ENCODE results near the gene PLA2G2D. TPM values are rescaled to one million over a fixed set of nuclear protein-coding genes. Genes with fewer than 3 reads are reported as not detected.

PLA2G2D gene
- total and polyA plus RNA-seq, 2 experiments from 2014 or later: not detected

- DNase-seq (ENCODE audit: low spot score): no peak
Measured at GRCh38 chr1:20137604-20138003, 18.3 kb upstream of the PLA2G2D start.

More at GRCh38 chr1:20137604-20138003, 18.3 kb upstream of the PLA2G2D start:
- Histone ChIP-seq H3K4me1 (ENCODE audit: insufficient read depth) (no peaks in the 10 kb centered on the region), H3K27me3 (ENCODE audit: insufficient read depth) (no peaks in the 10 kb centered on the region), H4K20me1 (replicated peaks; ENCODE audit: insufficient read depth) (no peaks in the 10 kb centered on the region), H2AFZ (no peak overlapping the region), H3K4me2 (no peak overlapping the region), H3K36me3 (ENCODE audit: insufficient read depth) (no peaks in the 10 kb centered on the region), H3K9me2 (ENCODE audit: insufficient read depth) (no peaks in the 10 kb centered on the region), H3K79me2 (replicated peaks; ENCODE audit: insufficient read depth) (no peaks in the 10 kb centered on the region), H3F3A (replicated peaks; ENCODE audit: low read depth) (no peaks in the 10 kb centered on the region), H3K27ac (ENCODE audit: low read depth) (no peak overlapping the region), H3K4me3 (no peak overlapping the region)
- H3K4me3 Mint-ChIP-seq: no peak overlapping the region
- TF ChIP-seq ZNF114 (CRISPR knock-in tag; IDR thresholded peaks at IDR 0.05) (no peak), CTCF (conservative IDR thresholded peaks at IDR 0.05; ENCODE audit: low read depth in 2 of 2) (no peak), ETS1 (IDR thresholded peaks at IDR 0.05) (no peak), POLR2AphosphoS5 (IDR thresholded peaks at IDR 0.05; ENCODE audit: low read depth) (no peak), NANOG (IDR thresholded peaks at IDR 0.05; ENCODE audit: borderline replicate concordance) (no peak), EZH2phosphoT487 (IDR thresholded peaks at IDR 0.05; ENCODE audit: unreplicated experiment) (no peak), EZH2 (IDR thresholded peaks at IDR 0.05; ENCODE audit: low read depth, unreplicated experiment) (no peak), STAT1 (IDR thresholded peaks at IDR 0.05; ENCODE audit: unreplicated experiment) (no peak), ZNF331 (CRISPR knock-in tag; IDR thresholded peaks at IDR 0.05; ENCODE audit: low read depth) (no peak), CREB1 (CRISPR knock-in tag; IDR thresholded peaks at IDR 0.05; ENCODE audit: low read depth) (no peak), JUNB (IDR thresholded peaks at IDR 0.05; ENCODE audit: unreplicated experiment) (no peak)
- TF ChIP-seq, protein P1, sequence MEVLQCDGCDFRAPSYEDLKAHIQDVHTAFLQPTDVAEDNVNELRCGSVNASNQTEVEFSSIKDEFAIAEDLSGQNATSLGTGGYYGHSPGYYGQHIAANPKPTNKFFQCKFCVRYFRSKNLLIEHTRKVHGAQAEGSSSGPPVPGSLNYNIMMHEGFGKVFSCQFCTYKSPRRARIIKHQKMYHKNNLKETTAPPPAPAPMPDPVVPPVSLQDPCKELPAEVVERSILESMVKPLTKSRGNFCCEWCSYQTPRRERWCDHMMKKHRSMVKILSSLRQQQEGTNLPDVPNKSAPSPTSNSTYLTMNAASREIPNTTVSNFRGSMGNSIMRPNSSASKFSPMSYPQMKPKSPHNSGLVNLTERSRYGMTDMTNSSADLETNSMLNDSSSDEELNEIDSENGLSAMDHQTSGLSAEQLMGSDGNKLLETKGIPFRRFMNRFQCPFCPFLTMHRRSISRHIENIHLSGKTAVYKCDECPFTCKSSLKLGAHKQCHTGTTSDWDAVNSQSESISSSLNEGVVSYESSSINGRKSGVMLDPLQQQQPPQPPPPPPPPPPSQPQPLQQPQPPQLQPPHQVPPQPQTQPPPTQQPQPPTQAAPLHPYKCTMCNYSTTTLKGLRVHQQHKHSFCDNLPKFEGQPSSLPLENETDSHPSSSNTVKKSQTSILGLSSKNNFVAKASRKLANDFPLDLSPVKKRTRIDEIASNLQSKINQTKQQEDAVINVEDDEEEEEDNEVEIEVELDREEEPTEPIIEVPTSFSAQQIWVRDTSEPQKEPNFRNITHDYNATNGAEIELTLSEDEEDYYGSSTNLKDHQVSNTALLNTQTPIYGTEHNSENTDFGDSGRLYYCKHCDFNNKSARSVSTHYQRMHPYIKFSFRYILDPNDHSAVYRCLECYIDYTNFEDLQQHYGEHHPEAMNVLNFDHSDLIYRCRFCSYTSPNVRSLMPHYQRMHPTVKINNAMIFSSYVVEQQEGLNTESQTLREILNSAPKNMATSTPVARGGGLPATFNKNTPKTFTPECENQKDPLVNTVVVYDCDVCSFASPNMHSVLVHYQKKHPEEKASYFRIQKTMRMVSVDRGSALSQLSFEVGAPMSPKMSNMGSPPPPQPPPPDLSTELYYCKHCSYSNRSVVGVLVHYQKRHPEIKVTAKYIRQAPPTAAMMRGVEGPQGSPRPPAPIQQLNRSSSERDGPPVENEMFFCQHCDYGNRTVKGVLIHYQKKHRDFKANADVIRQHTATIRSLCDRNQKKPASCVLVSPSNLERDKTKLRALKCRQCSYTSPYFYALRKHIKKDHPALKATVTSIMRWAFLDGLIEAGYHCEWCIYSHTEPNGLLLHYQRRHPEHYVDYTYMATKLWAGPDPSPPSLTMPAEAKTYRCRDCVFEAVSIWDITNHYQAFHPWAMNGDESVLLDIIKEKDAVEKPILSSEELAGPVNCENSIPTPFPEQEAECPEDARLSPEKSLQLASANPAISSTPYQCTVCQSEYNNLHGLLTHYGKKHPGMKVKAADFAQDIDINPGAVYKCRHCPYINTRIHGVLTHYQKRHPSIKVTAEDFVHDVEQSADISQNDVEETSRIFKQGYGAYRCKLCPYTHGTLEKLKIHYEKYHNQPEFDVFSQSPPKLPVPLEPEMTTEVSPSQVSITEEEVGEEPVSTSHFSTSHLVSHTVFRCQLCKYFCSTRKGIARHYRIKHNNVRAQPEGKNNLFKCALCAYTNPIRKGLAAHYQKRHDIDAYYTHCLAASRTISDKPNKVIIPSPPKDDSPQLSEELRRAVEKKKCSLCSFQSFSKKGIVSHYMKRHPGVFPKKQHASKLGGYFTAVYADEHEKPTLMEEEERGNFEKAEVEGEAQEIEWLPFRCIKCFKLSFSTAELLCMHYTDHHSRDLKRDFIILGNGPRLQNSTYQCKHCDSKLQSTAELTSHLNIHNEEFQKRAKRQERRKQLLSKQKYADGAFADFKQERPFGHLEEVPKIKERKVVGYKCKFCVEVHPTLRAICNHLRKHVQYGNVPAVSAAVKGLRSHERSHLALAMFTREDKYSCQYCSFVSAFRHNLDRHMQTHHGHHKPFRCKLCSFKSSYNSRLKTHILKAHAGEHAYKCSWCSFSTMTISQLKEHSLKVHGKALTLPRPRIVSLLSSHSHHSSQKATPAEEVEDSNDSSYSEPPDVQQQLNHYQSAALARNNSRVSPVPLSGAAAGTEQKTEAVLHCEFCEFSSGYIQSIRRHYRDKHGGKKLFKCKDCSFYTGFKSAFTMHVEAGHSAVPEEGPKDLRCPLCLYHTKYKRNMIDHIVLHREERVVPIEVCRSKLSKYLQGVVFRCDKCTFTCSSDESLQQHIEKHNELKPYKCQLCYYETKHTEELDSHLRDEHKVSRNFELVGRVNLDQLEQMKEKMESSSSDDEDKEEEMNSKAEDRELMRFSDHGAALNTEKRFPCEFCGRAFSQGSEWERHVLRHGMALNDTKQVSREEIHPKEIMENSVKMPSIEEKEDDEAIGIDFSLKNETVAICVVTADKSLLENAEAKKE (CRISPR knock-in tag; IDR thresholded peaks at IDR 0.05): no peak
- TF ChIP-seq, protein P2, sequence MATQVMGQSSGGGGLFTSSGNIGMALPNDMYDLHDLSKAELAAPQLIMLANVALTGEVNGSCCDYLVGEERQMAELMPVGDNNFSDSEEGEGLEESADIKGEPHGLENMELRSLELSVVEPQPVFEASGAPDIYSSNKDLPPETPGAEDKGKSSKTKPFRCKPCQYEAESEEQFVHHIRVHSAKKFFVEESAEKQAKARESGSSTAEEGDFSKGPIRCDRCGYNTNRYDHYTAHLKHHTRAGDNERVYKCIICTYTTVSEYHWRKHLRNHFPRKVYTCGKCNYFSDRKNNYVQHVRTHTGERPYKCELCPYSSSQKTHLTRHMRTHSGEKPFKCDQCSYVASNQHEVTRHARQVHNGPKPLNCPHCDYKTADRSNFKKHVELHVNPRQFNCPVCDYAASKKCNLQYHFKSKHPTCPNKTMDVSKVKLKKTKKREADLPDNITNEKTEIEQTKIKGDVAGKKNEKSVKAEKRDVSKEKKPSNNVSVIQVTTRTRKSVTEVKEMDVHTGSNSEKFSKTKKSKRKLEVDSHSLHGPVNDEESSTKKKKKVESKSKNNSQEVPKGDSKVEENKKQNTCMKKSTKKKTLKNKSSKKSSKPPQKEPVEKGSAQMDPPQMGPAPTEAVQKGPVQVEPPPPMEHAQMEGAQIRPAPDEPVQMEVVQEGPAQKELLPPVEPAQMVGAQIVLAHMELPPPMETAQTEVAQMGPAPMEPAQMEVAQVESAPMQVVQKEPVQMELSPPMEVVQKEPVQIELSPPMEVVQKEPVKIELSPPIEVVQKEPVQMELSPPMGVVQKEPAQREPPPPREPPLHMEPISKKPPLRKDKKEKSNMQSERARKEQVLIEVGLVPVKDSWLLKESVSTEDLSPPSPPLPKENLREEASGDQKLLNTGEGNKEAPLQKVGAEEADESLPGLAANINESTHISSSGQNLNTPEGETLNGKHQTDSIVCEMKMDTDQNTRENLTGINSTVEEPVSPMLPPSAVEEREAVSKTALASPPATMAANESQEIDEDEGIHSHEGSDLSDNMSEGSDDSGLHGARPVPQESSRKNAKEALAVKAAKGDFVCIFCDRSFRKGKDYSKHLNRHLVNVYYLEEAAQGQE (IDR thresholded peaks at IDR 0.05; ENCODE audit: unreplicated experiment): no peak
- ATAC-seq: no peak
- peaks cover 7% of the 10 kb centered on the region; the same call in 2 of the 3 replicates for H3K9me3 Mint-ChIP-seq
- H3K27me3 Mint-ChIP-seq (ENCODE audit: insufficient read depth, low read depth, poor library complexity): peaks cover 3% of the 10 kb centered on the region
- peaks cover 4% of the 10 kb centered on the region; the same call in 1 of the 3 replicates for H3K36me3 Mint-ChIP-seq (ENCODE audit: low read depth)
- H3K4me1 Mint-ChIP-seq: no peaks in the 10 kb centered on the region
- no peak overlapping the region for H3K27ac Mint-ChIP-seq

All from GM23338 (cell line).